Sigmoid colon (tissue), 4 donors: Measurements from ENCODE around the gene CCSER1.

ENCODE experiments used
- EP300 ChIP-seq, 4 donors: sonication (generic); formaldehyde crosslinking; IDR thresholded peaks; one replicate each; pipeline ENCODE4 v1.6.1; 2017; ENCODE audit warnings: antibody characterized with exemption in 4 of 4
- POLR2A ChIP-seq, 2 donors: fragments of 450-650 bp; IDR thresholded peaks; one replicate each; pipeline ENCODE4 v1.6.1; 2016; ENCODE audit warnings: antibody characterized with exemption in 2 of 2, mild to moderate bottlenecking in 2 of 2, moderate library complexity in 2 of 2
- TF ChIP-seq, protein P1 (sequence below), 4 experiments: fragments of 450-650 bp in 3 of 4; fragments of 200-600 bp in 1 of 4; IDR thresholded peaks; one replicate each; pipeline ENCODE4 v1.5.1; 2016 to 2019; ENCODE audit warnings: antibody characterized with exemption in 4 of 4, mild to moderate bottlenecking in 3 of 4, moderate library complexity in 2 of 4

- TF ChIP-seq, protein P1, sequence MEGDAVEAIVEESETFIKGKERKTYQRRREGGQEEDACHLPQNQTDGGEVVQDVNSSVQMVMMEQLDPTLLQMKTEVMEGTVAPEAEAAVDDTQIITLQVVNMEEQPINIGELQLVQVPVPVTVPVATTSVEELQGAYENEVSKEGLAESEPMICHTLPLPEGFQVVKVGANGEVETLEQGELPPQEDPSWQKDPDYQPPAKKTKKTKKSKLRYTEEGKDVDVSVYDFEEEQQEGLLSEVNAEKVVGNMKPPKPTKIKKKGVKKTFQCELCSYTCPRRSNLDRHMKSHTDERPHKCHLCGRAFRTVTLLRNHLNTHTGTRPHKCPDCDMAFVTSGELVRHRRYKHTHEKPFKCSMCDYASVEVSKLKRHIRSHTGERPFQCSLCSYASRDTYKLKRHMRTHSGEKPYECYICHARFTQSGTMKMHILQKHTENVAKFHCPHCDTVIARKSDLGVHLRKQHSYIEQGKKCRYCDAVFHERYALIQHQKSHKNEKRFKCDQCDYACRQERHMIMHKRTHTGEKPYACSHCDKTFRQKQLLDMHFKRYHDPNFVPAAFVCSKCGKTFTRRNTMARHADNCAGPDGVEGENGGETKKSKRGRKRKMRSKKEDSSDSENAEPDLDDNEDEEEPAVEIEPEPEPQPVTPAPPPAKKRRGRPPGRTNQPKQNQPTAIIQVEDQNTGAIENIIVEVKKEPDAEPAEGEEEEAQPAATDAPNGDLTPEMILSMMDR (IDR thresholded peaks at IDR 0.05), result no peak
- TF ChIP-seq EP300 (IDR thresholded peaks at IDR 0.05) (no peak), POLR2A (IDR thresholded peaks at IDR 0.05) (no peak)
Measured at GRCh38 chr4:91256751-91257150, 1129.6 kb downstream of the CCSER1 start.
